RPMI7951 (cell line): ENCODE results near the gene GPX4. TPM values are rescaled to one million over a fixed set of nuclear protein-coding genes. Genes with fewer than 3 reads are reported as not detected.

ENCODE experiments used
- DNase-seq: peaks from one replicate; pipeline ENCODE4 v3.0.0-alpha.2; 2012; ENCODE audit warnings: low read depth
- total RNA-seq: library from RNA; depleted of rRNA; stranded (reverse); fragments of >200 nt; shearing (Covaris generic); gene quantifications from 2 replicates; pipeline ENCODE4 v1.2.3, GENCODE V29; 2014; rRNA removed

The GPX4 gene
- total RNA-seq: 386 and 470 TPM in 2 replicates

- DNase-seq: peak; percentile 98
These were observed at the start of gene GPX4 for GRCh38 chr19:1103708-1104310. Gene GPX4 (plus strand): TSS chr19:1103994. CDS start chr19:1104044, 50 bp downstream.

- DNase-seq: no peak
These were observed 49.4 kb upstream of the GPX4 start for GRCh38 chr19:1054102-1055027.

- no peak for DNase-seq
These were observed 48.8 kb upstream of the GPX4 start for GRCh38 chr19:1055028-1055425.

GRCh38 chr19:1055886-1056620, 47.7 kb upstream of the GPX4 start:
- no peak for DNase-seq

- peak; percentile 66 for DNase-seq
These were observed 46.5 kb upstream of the GPX4 start for GRCh38 chr19:1057176-1057855.

- DNase-seq: no peak
These were observed 45.7 kb upstream of the GPX4 start for GRCh38 chr19:1058112-1058511.

GRCh38 chr19:1060689-1061088, 43.1 kb upstream of the GPX4 start:
- no peak for DNase-seq

GRCh38 chr19:1061987-1062386, 41.8 kb upstream of the GPX4 start:
- DNase-seq: no peak

- no peak for DNase-seq
These were observed 41.3 kb upstream of the GPX4 start for GRCh38 chr19:1062387-1063029.

- DNase-seq: no peak
These were observed 40.5 kb upstream of the GPX4 start for GRCh38 chr19:1063030-1063908.

GRCh38 chr19:1063909-1064660, 39.7 kb upstream of the GPX4 start:
- no peak for DNase-seq

GRCh38 chr19:1064661-1065605, 38.9 kb upstream of the GPX4 start:
- peak; percentile 66 for DNase-seq

GRCh38 chr19:1065606-1066109, 38.1 kb upstream of the GPX4 start:
- no peak for DNase-seq

GRCh38 chr19:1066251-1066747, 37.5 kb upstream of the GPX4 start:
- DNase-seq: no peak

GRCh38 chr19:1066748-1067340, 37.0 kb upstream of the GPX4 start, which contains the start of gene ARHGAP45:
Gene ARHGAP45 (plus strand): TSS chr19:1067167. CDS start chr19:1067406, 239 bp downstream.
- DNase-seq: no peak

- no peak for DNase-seq
These were observed 36.3 kb upstream of the GPX4 start for GRCh38 chr19:1067341-1067957.
